Fibroblast of skin of left biceps (primary cell): ENCODE data around the gene C10orf67.
"Not testable (repeated sequence)": the region's sequence is repeated elsewhere in the genome, so short reads cannot be mapped to it uniquely, and the experiment has no call there.

ENCODE experiments used
- DNase-seq, 2 experiments: peaks; one replicate each; pipeline ENCODE4 v3.0.0-alpha.2; 2013; ENCODE audit warnings: low read depth in 2 of 2

The C10orf67 gene

GRCh38 chr10:23344241-23344841 is at the start of gene C10orf67:
Gene C10orf67 (minus strand): TSS chr10:23344797. CDS start chr10:23344774, 23 bp downstream.
- no peak for DNase-seq

GRCh38 chr10:23391821-23392220 is 47.2 kb upstream of the C10orf67 start:
- no peak for DNase-seq

GRCh38 chr10:23390809-23391208 is 46.2 kb upstream of the C10orf67 start:
- DNase-seq: no peak

GRCh38 chr10:23390408-23390807 is 45.8 kb upstream of the C10orf67 start:
- DNase-seq: not testable (repeated sequence)

- DNase-seq: not testable (repeated sequence)
Measured at GRCh38 chr10:23387516-23387915, 42.9 kb upstream of the C10orf67 start.

- no peak for DNase-seq
Measured at GRCh38 chr10:23386052-23386451, 41.5 kb upstream of the C10orf67 start.

GRCh38 chr10:23384364-23384763 is 39.8 kb upstream of the C10orf67 start:
- DNase-seq: no peak

- DNase-seq: no peak
Measured at GRCh38 chr10:23383637-23384036, 39.0 kb upstream of the C10orf67 start.

GRCh38 chr10:23381298-23382040 is 36.9 kb upstream of the C10orf67 start:
- no peak for DNase-seq

GRCh38 chr10:23379686-23380085 is 35.1 kb upstream of the C10orf67 start:
- DNase-seq: no peak

- no peak for DNase-seq
Measured at GRCh38 chr10:23376229-23376655, 31.6 kb upstream of the C10orf67 start.

GRCh38 chr10:23375366-23375765 is 30.8 kb upstream of the C10orf67 start:
- DNase-seq: no peak

GRCh38 chr10:23373156-23373555 is 28.6 kb upstream of the C10orf67 start:
- no peak for DNase-seq

GRCh38 chr10:23371073-23371472 is 26.5 kb upstream of the C10orf67 start:
- DNase-seq: no peak

- DNase-seq: no peak
Measured at GRCh38 chr10:23370106-23370505, 25.5 kb upstream of the C10orf67 start.

- no peak for DNase-seq
Measured at GRCh38 chr10:23368816-23369640, 24.4 kb upstream of the C10orf67 start.

- no peak for DNase-seq
Measured at GRCh38 chr10:23367896-23368595, 23.4 kb upstream of the C10orf67 start.

GRCh38 chr10:23365417-23366030 is 20.9 kb upstream of the C10orf67 start:
- not testable (repeated sequence) for DNase-seq

- no peak for DNase-seq
Measured at GRCh38 chr10:23364378-23364777, 19.8 kb upstream of the C10orf67 start.

GRCh38 chr10:23363793-23364135 is 19.2 kb upstream of the C10orf67 start:
- no peak for DNase-seq
